ENCODE measurements around the gene RABEP2. TPM values are rescaled to one million over a fixed set of nuclear protein-coding genes. Genes with fewer than 3 reads are reported as not detected.

Gene RABEP2
- total RNA-seq, 1 donor, result 16.3 TPM

DNA sequence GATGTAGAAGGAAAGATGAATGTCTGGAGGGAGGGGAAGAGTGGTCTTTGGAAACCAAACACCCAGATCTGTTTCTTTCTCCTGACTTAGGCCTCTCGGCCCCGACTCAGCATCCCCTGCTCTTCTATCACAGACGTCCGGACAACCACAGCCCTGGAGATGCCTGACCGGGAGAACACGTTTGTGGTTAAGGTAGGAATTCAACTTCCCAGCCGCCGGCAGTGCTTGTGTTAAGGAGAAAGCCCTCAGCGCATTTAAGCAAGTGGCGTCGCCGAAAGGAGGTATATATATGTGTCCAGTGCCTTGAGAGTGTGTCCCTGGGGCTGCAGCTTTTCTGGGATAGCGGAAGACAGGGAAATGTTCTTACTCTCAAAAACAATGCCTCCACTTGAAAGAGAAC is 57.8 kb downstream of the RABEP2 start:
- Histone ChIP-seq H3K4me3 (ENCODE audit: low read length) (no peak overlapping the region), H3K9me3 (ENCODE audit: low read depth, low read length) (no peaks in the 10 kb centered on the region), H3K4me1 (ENCODE audit: insufficient read depth, low read length) (peaks cover 18% of the 10 kb centered on the region), H3K27me3 (ENCODE audit: insufficient read depth, low read length) (no peaks in the 10 kb centered on the region)

DNA sequence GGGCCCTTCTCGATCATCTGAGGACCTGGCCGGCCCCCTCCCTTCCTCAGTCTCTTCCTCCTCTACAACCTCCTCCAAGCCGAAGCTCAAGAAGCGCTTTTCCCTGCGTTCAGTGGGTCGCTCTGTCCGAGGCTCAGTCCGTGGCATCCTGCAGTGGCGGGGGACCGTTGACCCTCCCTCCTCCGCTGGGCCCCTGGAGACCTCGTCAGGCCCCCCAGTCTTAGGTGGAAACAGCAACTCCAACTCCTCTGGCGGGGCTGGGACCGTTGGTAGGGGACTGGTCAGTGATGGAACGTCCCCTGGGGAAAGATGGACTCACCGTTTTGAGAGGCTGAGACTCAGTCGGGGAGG is 58.6 kb downstream of the RABEP2 start:
- H3K9me3 ChIP-seq (ENCODE audit: low read depth, low read length), result no peaks in the 10 kb centered on the region
- no peak overlapping the region for H3K4me3 ChIP-seq (ENCODE audit: low read length)
- peaks cover 20% of the 10 kb centered on the region for H3K4me1 ChIP-seq (ENCODE audit: insufficient read depth, low read length)
- no peaks in the 10 kb centered on the region for H3K27me3 ChIP-seq (ENCODE audit: insufficient read depth, low read length)

DNA sequence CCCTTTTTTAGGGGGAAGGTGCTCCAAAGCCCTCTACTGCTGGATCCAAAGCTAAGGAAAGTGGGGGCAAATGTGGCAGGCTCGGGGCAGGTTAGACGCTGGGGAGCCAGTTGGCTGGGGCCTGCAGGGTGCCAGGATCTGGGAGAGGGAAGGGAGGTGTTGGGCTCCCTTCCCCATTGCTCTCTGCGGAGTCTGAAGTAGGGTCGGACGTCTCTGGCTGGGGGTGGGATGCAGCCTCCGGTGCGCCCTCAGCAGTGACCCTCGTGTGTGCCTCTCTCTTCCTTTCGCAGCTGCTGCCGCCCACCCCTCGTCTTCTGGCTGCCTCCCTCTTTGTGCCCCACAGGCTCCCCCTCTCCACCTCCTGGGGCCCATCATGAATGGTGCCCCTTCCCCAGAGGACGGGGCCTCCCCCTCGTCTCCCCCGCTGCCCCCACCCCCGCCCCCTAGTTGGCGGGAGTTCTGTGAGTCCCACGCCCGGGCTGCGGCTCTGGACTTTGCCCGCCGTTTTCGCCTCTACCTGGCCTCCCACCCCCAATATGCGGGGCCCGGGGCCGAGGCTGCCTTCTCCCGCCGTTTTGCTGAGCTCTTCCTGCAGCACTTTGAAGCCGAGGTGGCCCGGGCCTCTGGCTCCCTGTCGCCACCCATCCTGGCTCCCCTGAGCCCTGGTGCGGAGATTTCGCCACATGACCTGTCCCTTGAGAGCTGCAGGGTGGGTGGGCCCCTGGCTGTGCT is 59.1 kb downstream of the RABEP2 start:
- Histone ChIP-seq H3K9me3 (ENCODE audit: low read depth, low read length) (no peaks in the 10 kb centered on the region), H3K4me1 (ENCODE audit: insufficient read depth, low read length) (peaks cover 20% of the 10 kb centered on the region), H3K4me3 (ENCODE audit: low read length) (no peak overlapping the region), H3K27me3 (ENCODE audit: insufficient read depth, low read length) (no peaks in the 10 kb centered on the region)

GRCh38 chr16:28865001-28865688 is 59.9 kb downstream of the RABEP2 start:
- Histone ChIP-seq H3K9me3 (ENCODE audit: low read depth, low read length) (no peaks in the 10 kb centered on the region), H3K27me3 (ENCODE audit: insufficient read depth, low read length) (no peaks in the 10 kb centered on the region), H3K4me3 (ENCODE audit: low read length) (no peak overlapping the region), H3K4me1 (ENCODE audit: insufficient read depth, low read length) (peaks cover 20% of the 10 kb centered on the region)

GRCh38 chr16:28863929-28864793 is 60.9 kb downstream of the RABEP2 start:
- Histone ChIP-seq H3K4me3 (ENCODE audit: low read length) (peak overlapping the region; percentile 80), H3K27me3 (ENCODE audit: insufficient read depth, low read length) (no peaks in the 10 kb centered on the region), H3K4me1 (ENCODE audit: insufficient read depth, low read length) (peaks cover 20% of the 10 kb centered on the region), H3K9me3 (ENCODE audit: low read depth, low read length) (no peaks in the 10 kb centered on the region)

GRCh38 chr16:28859326-28859725 is 65.7 kb downstream of the RABEP2 start:
- Histone ChIP-seq H3K27me3 (ENCODE audit: insufficient read depth, low read length) (no peaks in the 10 kb centered on the region), H3K4me3 (ENCODE audit: low read length) (no peak overlapping the region), H3K9me3 (ENCODE audit: low read depth, low read length) (no peaks in the 10 kb centered on the region), H3K4me1 (ENCODE audit: insufficient read depth, low read length) (peaks cover 13% of the 10 kb centered on the region)

DNA sequence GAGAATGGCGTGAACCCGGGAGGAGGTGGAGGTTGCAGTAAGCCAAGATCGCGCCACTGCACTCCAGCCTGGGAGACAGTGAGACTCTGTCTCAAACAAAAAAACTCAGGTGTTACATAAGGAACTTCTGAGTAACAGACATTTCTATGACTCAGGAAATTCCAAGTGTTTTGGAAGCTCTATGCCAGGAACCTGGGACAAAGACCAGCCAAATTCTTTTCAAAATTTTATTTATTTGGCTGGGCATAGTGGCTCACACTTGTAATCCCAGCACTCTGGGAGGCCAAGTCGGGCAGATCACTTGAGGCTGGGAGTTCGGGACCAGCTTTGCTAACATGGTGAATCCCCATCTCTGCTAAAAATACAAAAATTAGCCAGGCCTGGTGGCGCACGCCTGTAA is 66.6 kb downstream of the RABEP2 start:
- no peaks in the 10 kb centered on the region for H3K27me3 ChIP-seq (ENCODE audit: insufficient read depth, low read length)
- H3K4me3 ChIP-seq (ENCODE audit: low read length), result no peak overlapping the region
- H3K9me3 ChIP-seq (ENCODE audit: low read depth, low read length), result no peaks in the 10 kb centered on the region
- H3K4me1 ChIP-seq (ENCODE audit: insufficient read depth, low read length), result peaks cover 10% of the 10 kb centered on the region

Other genes starting within 250 kb of the RABEP2 start
- gene EIF3C, start 213.8 kb downstream of the RABEP2 start, total RNA-seq, result 50.6 TPM
- 15.5 TPM for gene NPIPB9, start 173.5 kb downstream of the RABEP2 start, total RNA-seq
- gene ATXN2L, start 102.2 kb downstream of the RABEP2 start, total RNA-seq, result 85.7 TPM
- gene TUFM, start 78.9 kb downstream of the RABEP2 start, total RNA-seq, result 62.5 TPM
- 12.1 TPM for gene SH2B1, start 61.4 kb downstream of the RABEP2 start, total RNA-seq
- 0.52 TPM for gene ATP2A1, start 46.8 kb downstream of the RABEP2 start, total RNA-seq
- gene CD19, start 6.7 kb upstream of the RABEP2 start, total RNA-seq, result 6.6 TPM
- 31.5 TPM for gene NFATC2IP, start 25.7 kb upstream of the RABEP2 start, total RNA-seq
- 18.7 TPM for gene SPNS1, start 49.5 kb upstream of the RABEP2 start, total RNA-seq
- 34.0 TPM for gene LAT, start 59.8 kb upstream of the RABEP2 start, total RNA-seq

All from mononuclear cell (primary cell).